GM12878 (cell line): Measurements from ENCODE around the gene FAM120B. TPM values are rescaled to one million over a fixed set of nuclear protein-coding genes. Genes with fewer than 3 reads are reported as not detected.

ENCODE experiments used
- ATAC-seq: fragments of 200-7000 bp; cut with Tn5 transposase; 3 replicates; pipeline ENCODE4 v1.9.1; 2020; ENCODE audit warnings: mild to moderate bottlenecking, moderate library complexity
- BruUV-seq: library from RNA; stranded (reverse); fragments of 400-500 nt; replicated peaks from 2 replicates; lab custom pipeline; 2021; lab: Mats Ljungman, UMichigan
- CTCF ChIA-PET: fragments of 300-600 bp; sonication (Branson Sonifier 250); formaldehyde crosslinking; extraction: SDS; loops from one replicate; lab custom pipeline; 2021; ENCODE audit warnings: inconsistent platforms; lab: Yijun Ruan, JAX
- POLR2A ChIA-PET: fragments of 350-600 bp; formaldehyde crosslinking; extraction: SDS; loops from one replicate; lab custom pipeline; 2021; ENCODE audit warnings: inconsistent platforms; lab: Charles Lee
- RAD21 ChIA-PET: fragments of 300-600 bp; sonication (Branson Sonifier 250); formaldehyde crosslinking; loops from one replicate; lab custom pipeline; 2023; ENCODE audit warnings: antibody characterized with exemption; ENCODE audit not compliant: unreplicated experiment; lab: Charles Lee
- SMC1A ChIA-PET: fragments of 300-600 bp; sonication (Branson Sonifier 250); formaldehyde crosslinking; loops from one replicate; lab custom pipeline; 2023; ENCODE audit not compliant: unreplicated experiment, uncharacterized antibody; lab: Charles Lee
- DNase-seq: peaks from one replicate; pipeline ENCODE4 v3.0.0-alpha.2; 2011; ENCODE audit warnings: low read depth, low spot score
- FAIRE-seq: peaks from 3 replicates; lab custom pipeline; 2011; peaks lifted over from hg19 to GRCh38; lab: Jason Lieb, UNC
- H2AFZ ChIP-seq: 2 replicates; pipeline ENCODE4 v1.6.0; 2011; ENCODE audit warnings: low read depth, low read length, control low read depth; ENCODE audit not compliant: control insufficient read depth
- H3K27ac ChIP-seq: 2 replicates; pipeline ENCODE4 v1.5.1; 2011; ENCODE audit warnings: control low read depth; ENCODE audit not compliant: control insufficient read depth, insufficient read depth
- H3K27me3 ChIP-seq, 2 experiments: replicated peaks in 1 of 2; 2 replicates each; pipeline versions ENCODE4 v1.6.0 to v1.6.1; 2011; ENCODE audit warnings: low read length in 1 of 2; ENCODE audit not compliant: control insufficient read depth in 2 of 2, insufficient read depth in 2 of 2
- H3K36me3 ChIP-seq, 2 experiments: 2 replicates each; pipeline ENCODE4 v1.5.1; 2011; ENCODE audit warnings: low read length in 1 of 2; ENCODE audit not compliant: control insufficient read depth in 2 of 2, insufficient read depth in 2 of 2
- H3K4me1 ChIP-seq: 2 replicates; pipeline ENCODE4 v1.6.1; 2011; ENCODE audit warnings: mild to moderate bottlenecking, low read length, moderate library complexity, mixed read lengths; ENCODE audit not compliant: control insufficient read depth, insufficient read depth
- H3K4me2 ChIP-seq: 2 replicates; pipeline ENCODE4 v1.6.0; 2011; ENCODE audit warnings: control low read depth; ENCODE audit not compliant: control insufficient read depth, insufficient read depth
- H3K4me3 ChIP-seq: fragments of 200-600 bp; sonication (generic); 2 replicates; pipeline ENCODE4 v1.5.1; 2016
- H3K79me2 ChIP-seq: 2 replicates; pipeline ENCODE4 v1.6.0; 2011; ENCODE audit warnings: low read length; ENCODE audit not compliant: control insufficient read depth, insufficient read depth
- H3K9ac ChIP-seq: 2 replicates; pipeline ENCODE4 v1.8.0; 2011; ENCODE audit warnings: low read length, control low read depth, mixed read lengths; ENCODE audit not compliant: control insufficient read depth, insufficient read depth
- H3K9me3 ChIP-seq: replicated peaks from 3 replicates; pipeline ENCODE4 v1.5.1; 2011; ENCODE audit warnings: mild to moderate bottlenecking, low read length; ENCODE audit not compliant: control insufficient read depth, insufficient read depth
- H4K20me1 ChIP-seq: 2 replicates; pipeline ENCODE4 v1.6.0; 2011; ENCODE audit not compliant: control insufficient read depth, insufficient read depth
- BCL11A ChIP-seq: IDR thresholded peaks from 2 replicates; pipeline ENCODE4 v1.6.1; 2011; ENCODE audit warnings: low read depth, low read length
- BCL3 ChIP-seq: IDR thresholded peaks from 2 replicates; pipeline ENCODE4 v1.6.1; 2011; ENCODE audit warnings: borderline replicate concordance, low read depth, mild to moderate bottlenecking, moderate library complexity, low read length; ENCODE audit not compliant: insufficient read depth, poor library complexity, severe bottlenecking
- CEBPB ChIP-seq, 2 experiments: fragments of 150-350 bp in 1 of 2; IDR thresholded peaks; 2 replicates each; pipeline ENCODE4 v1.6.1; 2012 to 2014; ENCODE audit warnings: low read depth in 2 of 2, low read length in 2 of 2, borderline replicate concordance in 1 of 2, inconsistent platforms in 1 of 2
- CUX1 ChIP-seq: IDR thresholded peaks from 2 replicates; pipeline ENCODE4 v1.6.1; 2012; ENCODE audit warnings: improper control_type of control experiment, low read depth, low read length; ENCODE audit not compliant: insufficient replicate concordance
- DPF2 ChIP-seq: fragments of 450-650 bp; IDR thresholded peaks from 2 replicates; pipeline ENCODE4 v1.6.1; 2017; ENCODE audit warnings: mild to moderate bottlenecking
- HCFC1 ChIP-seq: fragments of 150-350 bp; IDR thresholded peaks from 2 replicates; pipeline ENCODE4 v1.6.1; 2014; ENCODE audit warnings: low read length
- JUND ChIP-seq: IDR thresholded peaks from 2 replicates; pipeline ENCODE4 v1.6.1; 2012; ENCODE audit warnings: low read depth, mild to moderate bottlenecking, low read length, improper control_type of control experiment, moderate library complexity
- MEF2B ChIP-seq: fragments of 450-650 bp; IDR thresholded peaks from 2 replicates; pipeline ENCODE4 v1.6.1; 2018; ENCODE audit warnings: mild to moderate bottlenecking, moderate library complexity; ENCODE audit not compliant: partially characterized antibody, poor library complexity, severe bottlenecking
- NBN ChIP-seq: fragments of 450-650 bp; IDR thresholded peaks from 2 replicates; pipeline ENCODE4 v1.6.1; 2016
- NFYB ChIP-seq: IDR thresholded peaks from 2 replicates; pipeline ENCODE4 v1.6.1; 2011; ENCODE audit warnings: low read depth, mild to moderate bottlenecking, low read length, improper control_type of control experiment, moderate library complexity; ENCODE audit not compliant: insufficient read depth
- SMC3 ChIP-seq: IDR thresholded peaks from 2 replicates; pipeline ENCODE4 v1.6.1; 2011; ENCODE audit warnings: low read length, improper control_type of control experiment, borderline replicate concordance
- SREBF1 ChIP-seq: IDR thresholded peaks from 2 replicates; pipeline ENCODE4 v1.6.1; 2012; ENCODE audit warnings: mild to moderate bottlenecking, low read length
- TARDBP ChIP-seq: IDR thresholded peaks from 2 replicates; pipeline ENCODE4 v1.6.1; 2016; ENCODE audit warnings: borderline replicate concordance
- TBL1XR1 ChIP-seq: IDR thresholded peaks from 2 replicates; pipeline ENCODE4 v1.6.1; 2012; ENCODE audit warnings: low read depth, low read length, improper control_type of control experiment
- USF1 ChIP-seq: IDR thresholded peaks from 2 replicates; pipeline ENCODE4 v1.6.1; 2011; ENCODE audit warnings: borderline replicate concordance, low read depth, mild to moderate bottlenecking, moderate library complexity, mixed read lengths, low read length; ENCODE audit not compliant: insufficient read depth; ENCODE audit errors: extremely low read length
- ZNF622 ChIP-seq: fragments of 450-650 bp; IDR thresholded peaks from 2 replicates; pipeline ENCODE4 v1.6.1; 2017; ENCODE audit warnings: mild to moderate bottlenecking, inconsistent platforms
- WGBS: methylation state at CpG from one replicate; pipeline ENCODE4 v1.1.6; 2016; ENCODE audit warnings: low lambda C conversion rate; ENCODE audit not compliant: insufficient replicate concordance, insufficient coverage; ENCODE audit errors: missing lambda C conversion rate; 5-methylcytosine and 5-hydroxymethylcytosine counted together
- in situ Hi-C: fragments of 300-500 bp; cut with MboI; formaldehyde crosslinking; loops from 9 replicates; pipeline ENCODE4 v1.14.3; 2018; ENCODE audit warnings: mixed read lengths
- intact Hi-C: fragments of 100-400 bp; cut with micrococcal nuclease; formaldehyde crosslinking; loops from one replicate; pipeline ENCODE4 v1.14.2; 2022; ENCODE audit not compliant: unreplicated experiment
- polyA plus RNA-seq, 11 experiments: library from polyadenylated mRNA; depleted of rRNA in 4 of 11; unstranded in 6 of 11; stranded (reverse) in 5 of 11; fragments of >200 nt; fragmentation: Nextera tagmentation in 4 of 11; fragmentation: Illumina TruSeq in 1 of 11; extraction: Ambion mirVana in 4 of 11; extraction: Trizol in 1 of 11; gene quantifications; 1 replicate in 1 of 11; 2 replicates in 10 of 11; pipeline versions ENCODE4 v1.2.1 to v1.2.3, GENCODE V29; 2011 to 2016; ENCODE audit warnings: inconsistent platforms in 2 of 11, missing spikeins in 2 of 11, low read depth in 1 of 11
- total RNA-seq, 4 experiments: library from RNA; depleted of rRNA in 3 of 4; stranded (reverse); fragments of >200 nt in 3 of 4; fragmentation: Illumina TruSeq in 1 of 4; extraction: Trizol in 1 of 4; gene quantifications; 2 replicates each; pipeline versions ENCODE4 v1.2.1 to v1.2.3, GENCODE V29; 2013 to 2021

FAM120B gene
- total and polyA plus RNA-seq, 10 of the 15 experiments (the other 5 are each of a cell fraction or from before 2014, with no cell fraction given) = 3.3 to 21.6 (median 15.3) TPM

- intact Hi-C loops = no loop called here
- ChIA-PET SMC1A (no interaction called here), CTCF (no interaction called here), POLR2A (no interaction called here), RAD21 (no interaction called here)
- DNase-seq (no peak), FAIRE-seq (no peak), ATAC-seq (no peak)
- H4K20me1 ChIP-seq = no peaks in the 10 kb centered on the region
- H3K4me1 ChIP-seq = peaks cover 6% of the 10 kb centered on the region; the same call in 1 of the 2 replicates
- no peak overlapping the region for H2AFZ ChIP-seq
- H3K9ac ChIP-seq = no peak overlapping the region
- no peak overlapping the region for H3K4me3 ChIP-seq
- peaks cover 4% of the 10 kb centered on the region; the same call in 1 of the 3 replicates for H3K9me3 ChIP-seq
- H3K79me2 ChIP-seq = no peaks in the 10 kb centered on the region
- no peaks in the 10 kb centered on the region for H3K27me3 ChIP-seq
- H3K27ac ChIP-seq = no peak overlapping the region
- H3K36me3 ChIP-seq = no peaks in the 10 kb centered on the region
- H3K4me2 ChIP-seq = no peak overlapping the region
- TF ChIP-seq ZNF622 = no peak
- TF ChIP-seq SMC3 = no peak
- TF ChIP-seq NBN = no peak
- no peak for TF ChIP-seq JUND
- no peak for TF ChIP-seq BCL11A
- TF ChIP-seq CEBPB (IDR thresholded peaks at IDR 0.05; ENCODE audit: borderline replicate concordance in 1 of 2, low read depth in 2 of 2, low read length in 2 of 2) = no peak
- no peak for TF ChIP-seq CUX1
- TF ChIP-seq HCFC1 = no peak
- no peak for TF ChIP-seq MEF2B
- TF ChIP-seq TBL1XR1 = no peak
- TF ChIP-seq NFYB = no peak
- TF ChIP-seq USF1 = no peak
- no peak for TF ChIP-seq DPF2
- no peak for TF ChIP-seq TARDBP
- no peak for TF ChIP-seq SREBF1
- no peak for TF ChIP-seq BCL3
- 31% methylated on average over 9 of the region's 9 CpGs for WGBS
- in situ Hi-C loops = no loop called here
- BruUV-seq = no TSS peak
Measured at GRCh38 chr6:170456334-170456733, 149.8 kb downstream of the FAM120B start.
